Activated CD4-positive, alpha-beta T cell treated with anti-CD3 and anti-CD28 coated beads for 1 hour (primary cell): ENCODE measurements around the gene ARFIP1.
"Not testable (repeated sequence)": the region's sequence is repeated elsewhere in the genome, so short reads cannot be mapped to it uniquely, and the experiment has no call there.

ENCODE experiments used
- DNase-seq: peaks from one replicate; pipeline ENCODE4 v3.0.0-alpha.2; 2020

The ARFIP1 gene

GRCh38 chr4:152848508-152848907 is 68.8 kb downstream of the ARFIP1 start:
- no peak for DNase-seq

- no peak for DNase-seq
Observed at GRCh38 chr4:152849350-152849749, 69.6 kb downstream of the ARFIP1 start.

DNA sequence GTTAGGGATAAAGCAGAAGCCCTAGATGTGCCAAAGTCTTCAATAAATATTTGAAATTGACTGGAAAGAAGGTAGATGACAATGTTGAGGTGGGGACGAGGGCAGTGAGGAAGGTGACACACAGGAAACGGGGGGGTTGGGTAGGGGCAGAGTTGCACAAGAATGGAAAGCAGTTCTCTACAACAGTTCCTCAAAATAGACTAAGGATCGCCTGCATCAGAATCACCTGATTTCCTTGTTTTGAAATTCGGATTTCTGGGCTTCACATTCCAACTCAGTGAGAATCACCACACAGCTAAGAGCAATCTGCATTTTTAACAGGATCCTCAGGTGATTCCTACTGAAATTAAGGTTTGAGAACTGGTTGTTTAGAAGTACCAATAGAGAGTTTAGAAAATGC is 70.6 kb downstream of the ARFIP1 start:
- no peak for DNase-seq

DNA sequence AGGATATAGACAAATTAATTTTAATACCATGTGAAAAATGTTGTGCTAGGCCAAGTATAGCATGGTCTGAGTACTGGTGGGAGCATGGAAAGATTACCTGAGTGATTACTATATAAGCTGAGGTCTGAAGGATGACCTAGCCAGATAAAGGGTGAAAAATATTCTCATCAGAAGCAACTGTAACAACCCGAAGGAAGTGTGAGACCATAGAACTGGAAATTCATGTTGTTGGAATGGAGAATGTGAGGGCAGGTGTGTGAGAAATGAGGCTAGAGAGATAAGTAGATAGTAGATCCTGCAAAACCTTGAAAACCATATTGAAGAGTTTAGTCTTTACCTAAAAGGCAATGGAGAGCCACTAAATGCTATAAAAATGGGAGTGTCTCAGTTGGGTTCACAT is 71.5 kb downstream of the ARFIP1 start:
- no peak for DNase-seq

GRCh38 chr4:152853293-152853692 is 73.5 kb downstream of the ARFIP1 start:
- no peak for DNase-seq

GRCh38 chr4:152854016-152854415 is 74.3 kb downstream of the ARFIP1 start:
- not testable (repeated sequence) for DNase-seq

DNA sequence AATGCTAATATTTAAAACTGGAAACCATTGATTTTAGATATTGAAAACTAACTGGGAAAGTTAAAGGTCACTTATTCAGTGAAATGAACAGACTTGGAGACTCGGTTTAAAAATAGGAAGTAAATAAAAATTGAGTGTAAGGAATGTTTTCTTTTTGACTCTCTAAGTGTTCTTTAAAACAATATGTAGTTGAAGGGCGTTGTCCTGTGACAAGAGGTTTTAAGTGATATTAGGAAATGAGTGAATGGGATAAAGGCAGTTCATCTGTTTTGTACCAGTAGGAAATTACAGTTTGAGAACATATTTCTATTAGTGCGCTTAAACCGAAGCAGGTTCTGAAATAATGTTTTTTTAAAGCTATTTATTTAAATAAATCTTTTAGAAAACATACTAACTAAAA is 77.2 kb downstream of the ARFIP1 start:
- no peak for DNase-seq

- no peak for DNase-seq
Observed at GRCh38 chr4:152858934-152859333, 79.2 kb downstream of the ARFIP1 start.

DNA sequence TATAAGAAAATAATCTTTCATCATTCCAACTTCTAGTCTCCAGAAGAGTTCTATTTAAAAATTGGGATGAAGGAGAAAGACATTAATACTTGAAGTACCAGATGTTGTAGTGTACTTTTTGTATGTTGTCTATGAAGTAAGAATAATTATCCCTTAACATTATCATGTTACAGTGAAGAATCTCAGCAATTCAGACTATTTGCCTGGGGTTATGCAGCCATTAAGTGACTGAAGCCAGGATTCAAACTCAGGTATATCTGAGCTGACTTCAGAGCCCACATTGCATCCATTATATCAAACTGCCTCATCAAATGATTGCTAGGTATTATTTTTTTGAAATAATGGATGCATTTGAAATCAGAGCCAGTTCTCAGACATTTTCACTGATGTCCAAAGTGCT is 80.3 kb downstream of the ARFIP1 start:
- DNase-seq = no peak

DNA sequence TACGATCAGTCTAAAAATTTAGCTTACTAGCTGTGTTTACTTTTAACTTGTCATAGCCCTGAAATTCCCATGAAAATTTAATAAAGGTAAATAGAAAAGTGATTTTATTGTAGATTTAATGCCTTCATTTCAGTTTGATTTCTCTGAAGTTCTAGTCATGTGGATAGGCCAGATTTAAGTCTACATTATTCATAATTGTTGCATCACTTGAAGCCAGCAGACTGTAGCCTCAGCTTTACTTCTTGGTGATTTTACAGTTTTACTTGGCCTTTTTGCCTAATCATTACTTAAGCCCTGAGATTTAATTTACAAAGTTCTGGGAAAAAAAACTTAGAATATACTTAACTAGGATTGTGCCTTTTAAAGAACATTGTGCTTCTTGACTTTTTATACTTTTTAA is 82.9 kb downstream of the ARFIP1 start:
- no peak for DNase-seq

DNA sequence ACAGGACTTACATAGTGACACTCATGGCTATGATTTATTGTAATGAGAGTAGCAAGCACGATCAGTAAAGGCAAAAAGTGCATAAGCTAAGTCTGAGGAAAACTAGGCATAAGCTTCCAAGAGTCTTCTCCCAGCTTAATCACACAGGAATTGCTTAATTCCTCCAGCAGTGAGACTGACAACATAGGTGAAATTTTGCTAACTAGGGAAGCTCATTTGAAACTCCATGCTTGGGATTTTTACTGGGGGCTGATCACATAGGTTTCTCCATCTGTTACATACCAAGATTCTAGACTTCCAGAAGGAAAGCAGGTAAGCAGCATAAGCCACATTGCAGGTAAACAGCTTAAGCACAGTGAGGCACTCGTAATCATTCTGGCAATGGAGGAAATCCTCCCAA is 84.6 kb downstream of the ARFIP1 start:
- no peak for DNase-seq

DNA sequence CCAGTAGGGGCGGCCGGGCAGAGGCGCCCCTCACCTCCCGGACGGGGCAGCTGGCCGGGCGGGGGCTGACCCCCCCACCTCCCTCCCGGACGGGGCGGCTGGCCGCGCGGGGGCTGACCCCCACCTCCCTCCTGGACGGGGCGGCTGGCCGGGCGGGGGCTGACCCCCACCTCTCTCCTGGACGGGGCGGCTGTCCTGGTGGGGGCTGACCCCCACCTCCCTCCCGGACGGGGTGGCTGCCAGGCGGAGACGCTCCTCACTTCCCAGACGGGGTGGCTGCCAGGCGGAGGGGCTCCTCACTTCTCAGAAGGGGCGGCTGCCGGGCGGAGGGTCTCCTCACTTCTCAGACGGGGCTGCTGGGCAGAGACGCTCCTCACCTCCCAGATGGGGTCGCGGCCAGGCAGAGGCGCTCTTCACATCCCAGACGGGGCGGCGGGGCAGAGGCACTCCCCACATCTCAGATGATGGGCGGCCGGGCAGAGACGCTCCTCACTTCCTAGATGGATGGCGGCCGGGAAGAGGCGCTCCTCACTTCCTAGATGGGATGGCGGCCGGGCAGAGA is 86.8 kb downstream of the ARFIP1 start:
- DNase-seq = not testable (repeated sequence)

DNA sequence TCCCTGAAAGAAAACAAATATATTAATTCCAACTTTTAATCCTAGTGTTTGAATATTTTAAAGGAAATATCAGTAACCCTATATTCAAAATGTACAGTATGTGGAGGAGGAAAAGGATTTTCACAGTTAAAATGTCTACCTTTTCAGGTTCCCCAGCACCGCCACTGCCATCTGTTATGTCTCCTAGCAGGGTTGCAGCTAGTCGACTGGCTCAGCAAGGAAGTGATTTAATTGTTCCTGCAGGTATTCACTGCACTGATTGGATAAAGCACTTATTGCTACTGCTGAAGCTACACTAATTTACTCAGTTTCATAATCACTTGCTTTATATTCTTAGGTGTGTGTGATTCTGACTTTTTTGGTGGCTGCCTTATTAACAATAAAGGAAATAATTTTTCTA is 90.9 kb downstream of the ARFIP1 start:
- no peak for DNase-seq

DNA sequence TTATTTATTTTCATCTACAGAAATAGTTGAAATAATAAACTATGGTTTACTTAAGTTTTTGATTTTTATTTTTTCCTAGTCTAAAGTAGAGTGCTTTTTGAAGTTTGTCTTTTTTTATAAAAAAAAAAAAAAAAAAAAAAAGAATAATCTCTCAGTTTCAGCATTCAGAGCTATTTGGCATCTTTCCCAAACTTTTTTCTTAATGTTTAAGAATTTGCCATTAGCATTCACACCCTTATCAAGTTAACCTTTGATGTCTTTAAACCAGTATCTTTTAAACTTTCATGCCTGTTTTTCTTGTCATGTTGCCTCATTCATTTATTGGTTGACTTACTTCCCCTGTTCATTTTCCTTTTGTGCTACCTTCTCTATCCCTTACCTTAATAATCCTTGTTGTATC is 95.5 kb downstream of the ARFIP1 start:
- DNase-seq = no peak

DNA sequence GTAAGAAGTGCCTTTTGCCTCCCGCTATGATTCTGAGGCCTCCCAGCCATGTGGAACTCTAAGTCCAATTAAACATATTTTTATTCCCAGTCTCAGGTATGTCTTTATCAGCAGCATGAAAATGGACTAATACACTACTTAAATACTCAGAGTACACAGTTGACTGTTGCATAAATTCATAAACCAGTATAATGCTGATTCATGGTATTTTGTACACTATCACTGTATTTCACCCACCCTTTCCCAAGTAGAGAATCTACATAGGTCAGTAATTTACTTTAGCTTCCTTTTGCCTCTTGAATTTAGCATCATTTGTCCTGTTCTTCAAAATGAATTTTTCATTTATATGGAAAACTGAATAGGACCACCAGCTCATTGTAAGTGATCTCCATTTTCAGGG is 98.1 kb downstream of the ARFIP1 start:
- no peak for DNase-seq

DNA sequence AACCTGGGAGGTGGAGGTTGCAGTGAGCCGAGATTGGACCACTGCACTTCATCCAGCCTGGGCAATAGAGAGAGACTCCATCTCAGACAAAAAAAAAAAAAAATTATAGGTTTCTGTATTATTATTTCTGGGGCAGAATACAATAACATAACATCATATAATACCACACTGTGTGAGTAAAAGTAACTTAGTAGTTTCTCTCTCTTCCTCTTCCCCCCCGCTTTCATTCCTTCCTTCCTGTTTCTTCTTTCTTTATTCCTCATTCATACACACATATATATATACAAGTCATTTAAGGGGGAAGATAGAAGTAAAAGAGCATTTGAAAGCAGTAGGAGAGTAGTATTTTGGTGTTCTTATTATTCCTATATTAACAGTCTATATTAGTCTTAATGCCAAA is 100.5 kb downstream of the ARFIP1 start:
- no peak for DNase-seq

DNA sequence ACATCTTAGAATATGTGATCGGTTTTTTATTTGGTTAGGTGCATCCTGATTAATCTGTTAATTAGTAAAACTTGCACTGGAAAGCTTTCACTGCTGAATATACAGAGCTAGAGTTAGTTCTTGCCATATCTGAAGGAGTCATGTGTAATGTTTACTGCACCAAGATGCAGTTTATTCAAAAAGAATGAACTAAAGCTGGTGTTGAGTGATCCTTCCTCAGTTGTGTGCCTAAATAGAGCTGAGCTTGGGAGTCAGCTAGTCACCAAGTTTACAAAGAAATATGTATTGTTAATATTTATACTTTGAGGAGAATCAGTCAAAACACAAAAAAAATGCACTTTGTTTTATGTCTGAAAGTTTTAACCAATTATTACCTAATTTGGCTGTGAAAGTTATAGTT is 102.2 kb downstream of the ARFIP1 start:
- DNase-seq = no peak

GRCh38 chr4:152885185-152885584 is 105.4 kb downstream of the ARFIP1 start:
- DNase-seq = no peak

DNA sequence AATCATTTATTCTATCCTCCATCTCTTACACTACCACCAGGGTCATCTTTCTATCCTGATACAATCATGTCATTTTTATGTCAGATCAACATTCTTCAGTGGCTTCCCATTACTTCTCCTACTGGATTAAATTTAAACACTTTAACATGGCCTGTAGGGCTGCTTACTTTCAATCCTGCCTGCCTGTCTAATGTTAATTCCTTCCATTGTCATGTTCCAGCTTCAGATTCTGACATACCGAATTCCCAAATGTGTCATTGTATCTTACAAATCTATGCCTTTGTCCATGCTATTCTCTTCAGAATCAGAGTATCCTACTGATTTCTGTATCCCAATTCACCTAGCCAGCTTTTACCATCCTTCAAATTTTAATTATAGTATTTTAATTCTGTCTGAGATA is 106.4 kb downstream of the ARFIP1 start:
- DNase-seq = no peak

DNA sequence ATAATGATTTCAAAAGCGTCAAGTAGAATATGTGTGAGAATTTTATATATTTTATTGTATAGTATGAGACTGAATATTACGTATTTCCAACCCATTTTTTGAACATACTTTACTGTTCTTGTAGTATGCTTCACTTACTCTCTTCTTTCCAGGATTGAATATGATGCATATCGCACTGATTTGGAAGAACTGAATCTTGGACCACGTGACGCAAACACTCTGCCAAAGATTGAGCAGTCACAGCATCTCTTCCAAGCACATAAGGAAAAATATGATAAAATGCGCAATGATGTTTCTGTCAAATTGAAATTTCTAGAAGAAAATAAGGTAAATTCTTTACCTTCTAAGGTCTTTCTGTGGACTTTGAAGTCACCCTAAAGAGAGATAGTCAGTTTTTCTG is 108.2 kb downstream of the ARFIP1 start:
- no peak for DNase-seq

GRCh38 chr4:152892974-152893373 is 113.2 kb downstream of the ARFIP1 start:
- DNase-seq = no peak

GRCh38 chr4:152894673-152895072 is 114.9 kb downstream of the ARFIP1 start:
- no peak for DNase-seq

- DNase-seq = no peak
Observed at GRCh38 chr4:152896811-152897210, 117.1 kb downstream of the ARFIP1 start.

DNA sequence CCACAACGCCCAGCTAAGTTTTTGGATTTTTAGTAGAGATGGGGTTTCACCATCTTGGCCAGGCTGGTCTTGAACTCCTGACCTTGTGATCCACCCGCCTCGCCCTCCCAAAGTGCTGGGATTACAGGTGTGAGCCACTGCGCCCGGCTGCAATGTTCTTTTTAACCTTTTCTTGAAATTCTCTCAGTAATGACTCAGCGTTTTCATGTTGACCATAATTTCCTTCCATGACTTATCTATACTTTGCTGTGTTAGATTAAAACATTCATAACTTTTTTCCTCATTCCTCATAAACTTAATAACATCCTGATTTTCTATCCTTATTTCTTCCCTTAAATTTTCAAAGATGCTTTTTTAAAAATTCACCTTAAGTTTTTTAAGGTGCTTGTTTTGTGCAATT is 118.4 kb downstream of the ARFIP1 start:
- not testable (repeated sequence) for DNase-seq

GRCh38 chr4:152898606-152899005 is 118.9 kb downstream of the ARFIP1 start:
- DNase-seq = no peak

DNA sequence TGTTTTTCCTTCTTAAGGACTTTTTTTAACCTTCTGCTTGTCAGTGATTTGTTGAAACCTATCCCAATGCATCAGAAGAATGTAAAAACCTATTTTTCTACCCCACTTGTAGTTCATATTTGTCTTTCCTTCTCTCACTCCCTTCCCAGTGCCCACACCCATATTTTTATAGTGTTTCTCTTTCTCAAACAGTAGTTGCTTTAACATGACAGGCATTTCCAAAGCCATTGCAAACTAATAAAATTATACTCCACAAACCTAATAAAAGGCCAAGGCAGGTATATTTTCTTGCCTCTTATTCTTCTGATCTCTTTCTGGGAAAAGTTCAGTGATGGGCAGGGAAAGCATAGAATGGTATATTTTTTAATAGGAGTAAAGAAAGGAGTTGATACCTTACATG is 120.6 kb downstream of the ARFIP1 start:
- DNase-seq = no peak
